ENCODE measurements around the gene DIAPH1. TPM values are rescaled to one million over a fixed set of nuclear protein-coding genes. Genes with fewer than 3 reads are reported as not detected.

The DIAPH1 gene
- total RNA-seq, 1 donor from 2014 or later, result 44.1 TPM

GRCh38 chr5:141525653-141526052, 93.1 kb downstream of the DIAPH1 start:
- no peaks in the 10 kb centered on the region for H3K27me3 Mint-ChIP-seq (ENCODE audit: low read depth)
- no peaks in the 10 kb centered on the region for H3K9me3 Mint-ChIP-seq (ENCODE audit: low read depth)
- DNase-seq (ENCODE audit: low spot score), result no peak
- TF ChIP-seq CTCF (IDR thresholded peaks at IDR 0.05), result no peak
- peak overlapping the region; percentile 50 for H3K4me3 Mint-ChIP-seq (ENCODE audit: unreplicated experiment)
- peaks cover 12% of the 10 kb centered on the region for H3K36me3 Mint-ChIP-seq (ENCODE audit: low read depth)
- peak overlapping the region; percentile 99 for H3K27ac Mint-ChIP-seq (ENCODE audit: unreplicated experiment)
- H3K4me1 Mint-ChIP-seq (ENCODE audit: low read depth), result peaks cover 70% of the 10 kb centered on the region

- H3K9me3 Mint-ChIP-seq (ENCODE audit: low read depth), result no peaks in the 10 kb centered on the region
- peaks cover 12% of the 10 kb centered on the region for H3K36me3 Mint-ChIP-seq (ENCODE audit: low read depth)
- peak overlapping the region; percentile 99 for H3K27ac Mint-ChIP-seq (ENCODE audit: unreplicated experiment)
- H3K4me1 Mint-ChIP-seq (ENCODE audit: low read depth), result peaks cover 78% of the 10 kb centered on the region
- peak; percentile 100 for TF ChIP-seq CTCF (IDR thresholded peaks at IDR 0.05)
- peak overlapping the region; percentile 50 for H3K4me3 Mint-ChIP-seq (ENCODE audit: unreplicated experiment)
- no peaks in the 10 kb centered on the region for H3K27me3 Mint-ChIP-seq (ENCODE audit: low read depth)
- no peak for DNase-seq (ENCODE audit: low spot score)
These were observed 93.9 kb downstream of the DIAPH1 start for GRCh38 chr5:141524604-141525597.

GRCh38 chr5:141523991-141524390, 94.8 kb downstream of the DIAPH1 start:
- H3K27ac Mint-ChIP-seq (ENCODE audit: unreplicated experiment), result peak overlapping the region; percentile 99
- no peaks in the 10 kb centered on the region for H3K9me3 Mint-ChIP-seq (ENCODE audit: low read depth)
- no peak overlapping the region for H3K4me3 Mint-ChIP-seq (ENCODE audit: unreplicated experiment)
- H3K27me3 Mint-ChIP-seq (ENCODE audit: low read depth), result no peaks in the 10 kb centered on the region
- H3K4me1 Mint-ChIP-seq (ENCODE audit: low read depth), result peaks cover 81% of the 10 kb centered on the region
- no peak for TF ChIP-seq CTCF (IDR thresholded peaks at IDR 0.05)
- H3K36me3 Mint-ChIP-seq (ENCODE audit: low read depth), result peaks cover 12% of the 10 kb centered on the region
- DNase-seq (ENCODE audit: low spot score), result no peak

GRCh38 chr5:141522301-141522700, 96.5 kb downstream of the DIAPH1 start:
- H3K27ac Mint-ChIP-seq (ENCODE audit: unreplicated experiment), result peak overlapping the region; percentile 95
- TF ChIP-seq CTCF (IDR thresholded peaks at IDR 0.05), result no peak
- H3K4me1 Mint-ChIP-seq (ENCODE audit: low read depth), result peaks cover 82% of the 10 kb centered on the region
- H3K9me3 Mint-ChIP-seq (ENCODE audit: low read depth), result no peaks in the 10 kb centered on the region
- peaks cover 5% of the 10 kb centered on the region for H3K36me3 Mint-ChIP-seq (ENCODE audit: low read depth)
- H3K4me3 Mint-ChIP-seq (ENCODE audit: unreplicated experiment), result no peak overlapping the region
- no peaks in the 10 kb centered on the region for H3K27me3 Mint-ChIP-seq (ENCODE audit: low read depth)
- no peak for DNase-seq (ENCODE audit: low spot score)

- H3K27me3 Mint-ChIP-seq (ENCODE audit: low read depth), result no peaks in the 10 kb centered on the region
- H3K4me1 Mint-ChIP-seq (ENCODE audit: low read depth), result peaks cover 92% of the 10 kb centered on the region
- peak overlapping the region; percentile 95 for H3K27ac Mint-ChIP-seq (ENCODE audit: unreplicated experiment)
- no peak for TF ChIP-seq CTCF (IDR thresholded peaks at IDR 0.05)
- no peak for DNase-seq (ENCODE audit: low spot score)
- H3K36me3 Mint-ChIP-seq (ENCODE audit: low read depth), result peaks cover 7% of the 10 kb centered on the region
- H3K4me3 Mint-ChIP-seq (ENCODE audit: unreplicated experiment), result no peak overlapping the region
- no peaks in the 10 kb centered on the region for H3K9me3 Mint-ChIP-seq (ENCODE audit: low read depth)
These were observed 97.5 kb downstream of the DIAPH1 start for GRCh38 chr5:141521244-141521781.
